HG03280 (cell line): ENCODE data around the gene MSL3.

Source experiments
- ATAC-seq: cut with Tn5 transposase; IDR thresholded peaks from one replicate; pipeline ENCODE4 v1.9.1; 2021; ENCODE audit warnings: mild to moderate bottlenecking, moderate library complexity; ENCODE audit not compliant: unreplicated experiment

The MSL3 gene

GRCh38 chrX:11759172-11759460, 1.1 kb downstream of the MSL3 start:
- no peak for ATAC-seq

- peak; percentile 62 for ATAC-seq
Measured at GRCh38 chrX:11759461-11760311, 1.6 kb downstream of the MSL3 start.

GRCh38 chrX:11760958-11761357, 2.9 kb downstream of the MSL3 start:
- ATAC-seq = no peak

GRCh38 chrX:11764602-11765067, 6.6 kb downstream of the MSL3 start:
- ATAC-seq = no peak

GRCh38 chrX:11765449-11765848, 7.4 kb downstream of the MSL3 start:
- no peak for ATAC-seq

- no peak for ATAC-seq
Measured at GRCh38 chrX:11766487-11766886, 8.4 kb downstream of the MSL3 start.

GRCh38 chrX:11768039-11768438, 10.0 kb downstream of the MSL3 start:
- peak; percentile 65 for ATAC-seq

- peak; percentile 69 for ATAC-seq
Measured at GRCh38 chrX:11770320-11770719, 12.3 kb downstream of the MSL3 start.

- ATAC-seq = no peak
Measured at GRCh38 chrX:11778230-11778629, 20.2 kb downstream of the MSL3 start.

- ATAC-seq = no peak
Measured at GRCh38 chrX:11781133-11781532, 23.1 kb downstream of the MSL3 start.

GRCh38 chrX:11781734-11782370, 23.8 kb downstream of the MSL3 start:
- no peak for ATAC-seq

- ATAC-seq = no peak
Measured at GRCh38 chrX:11784543-11784942, 26.5 kb downstream of the MSL3 start.

GRCh38 chrX:11786862-11787261, 28.8 kb downstream of the MSL3 start:
- no peak for ATAC-seq

GRCh38 chrX:11787564-11787963, 29.5 kb downstream of the MSL3 start:
- ATAC-seq = no peak

GRCh38 chrX:11789809-11790208, 31.8 kb downstream of the MSL3 start:
- ATAC-seq = no peak

- no peak for ATAC-seq
Measured at GRCh38 chrX:11791090-11791489, 33.1 kb downstream of the MSL3 start.

- ATAC-seq = no peak
Measured at GRCh38 chrX:11791537-11791936, 33.5 kb downstream of the MSL3 start.

GRCh38 chrX:11792461-11793421, 34.7 kb downstream of the MSL3 start:
- peak; percentile 87 for ATAC-seq

GRCh38 chrX:11793734-11794133, 35.7 kb downstream of the MSL3 start:
- no peak for ATAC-seq

- no peak for ATAC-seq
Measured at GRCh38 chrX:11813341-11813740, 55.3 kb downstream of the MSL3 start.
